HepG2 (cell line): Measurements from ENCODE around the gene TPRX1. TPM values are rescaled to one million over a fixed set of nuclear protein-coding genes. Genes with fewer than 3 reads are reported as not detected.

Source experiments
- ATAC-seq: fragments of 200-7000 bp; cut with Tn5 transposase; 3 replicates; pipeline ENCODE4 v1.9.1; 2020; ENCODE audit warnings: mild to moderate bottlenecking, moderate library complexity
- BruUV-seq: library from RNA; stranded (reverse); fragments of 400-500 nt; replicated peaks from 2 replicates; lab custom pipeline; 2021; lab: Mats Ljungman, UMichigan
- CTCF ChIA-PET: fragments of 300-600 bp; formaldehyde crosslinking; extraction: SDS; loops from one replicate; lab custom pipeline; 2021; ENCODE audit warnings: low total read pairs, inconsistent platforms, low intra/inter-chr PET ratio; lab: Yijun Ruan, JAX
- POLR2A ChIA-PET: fragments of 350-600 bp; sonication (Branson Sonifier 250); formaldehyde crosslinking; loops from one replicate; lab custom pipeline; 2020; ENCODE audit warnings: antibody characterized with exemption, inconsistent platforms; lab: Yijun Ruan, JAX
- DNase-seq: peaks from one replicate; pipeline ENCODE4 v3.0.0-alpha.2; 2015; ENCODE audit warnings: low spot score
- FAIRE-seq: peaks from 3 replicates; lab custom pipeline; 2011; peaks lifted over from hg19 to GRCh38; lab: Jason Lieb, UNC
- H2AFZ ChIP-seq: one replicate; pipeline ENCODE4 v1.6.1; 2011; ENCODE audit warnings: low read length, inconsistent platforms
- H3K27ac ChIP-seq: fragments of 300-600 bp; 3 replicates; pipeline ENCODE4 v1.8.0; 2011; ENCODE audit warnings: mixed run types, mild to moderate bottlenecking, mixed read lengths, low read length, inconsistent platforms; ENCODE audit not compliant: insufficient read depth; ENCODE audit errors: extremely low read length
- H3K27me3 ChIP-seq, 2 experiments: fragments of 200-600 bp in 1 of 2; 2 replicates in 1 of 2; 3 replicates in 1 of 2; pipeline versions ENCODE4 v1.6.0 to v1.8.0; 2011; ENCODE audit warnings: low read length in 2 of 2, mild to moderate bottlenecking in 2 of 2, moderate library complexity in 2 of 2, inconsistent platforms in 1 of 2; ENCODE audit not compliant: insufficient read depth in 2 of 2, control insufficient read depth in 1 of 2
- H3K36me3 ChIP-seq, 2 experiments: fragments of 200-600 bp in 1 of 2; replicated peaks in 1 of 2; 2 replicates in 1 of 2; 3 replicates in 1 of 2; pipeline versions ENCODE4 v1.5.1 to v1.8.0; 2011; ENCODE audit warnings: low read length in 2 of 2, inconsistent platforms in 1 of 2; ENCODE audit not compliant: insufficient read depth in 2 of 2, control insufficient read depth in 1 of 2
- H3K4me1 ChIP-seq: 2 replicates; pipeline ENCODE4 v1.5.1; 2012; ENCODE audit warnings: low read length, inconsistent platforms; ENCODE audit not compliant: insufficient read depth
- H3K4me2 ChIP-seq: 2 replicates; pipeline ENCODE4 v1.6.0; 2011; ENCODE audit warnings: low read depth, low read length, inconsistent platforms
- H3K4me3 ChIP-seq, 3 experiments: fragments of 200-600 bp in 1 of 3; sonication (generic), shearing (Covaris generic) in 1 of 3; replicated peaks in 1 of 3; 2 replicates each; pipeline ENCODE4 v1.5.1; 2011 to 2016; ENCODE audit warnings: low read length in 3 of 3, inconsistent platforms in 2 of 3, low read depth in 2 of 3, mild to moderate bottlenecking in 2 of 3, control low read depth in 1 of 3, mixed read lengths in 1 of 3; ENCODE audit not compliant: insufficient read depth in 1 of 3
- H3K79me2 ChIP-seq: one replicate; pipeline ENCODE4 v1.6.1; 2011; ENCODE audit warnings: low read length, inconsistent platforms; ENCODE audit not compliant: insufficient read depth
- H3K9ac ChIP-seq: 2 replicates; pipeline ENCODE4 v1.6.0; 2011; ENCODE audit warnings: mild to moderate bottlenecking, low read depth, low read length, inconsistent platforms; ENCODE audit not compliant: insufficient read depth
- H3K9me3 ChIP-seq: 2 replicates; pipeline ENCODE4 v1.5.1; 2012; ENCODE audit warnings: mild to moderate bottlenecking, low read length
- H4K20me1 ChIP-seq: 2 replicates; pipeline ENCODE4 v1.6.0; 2011; ENCODE audit warnings: inconsistent platforms, mild to moderate bottlenecking, low read length, moderate library complexity; ENCODE audit not compliant: insufficient read depth
- CBX5 ChIP-seq: sonication (generic); formaldehyde crosslinking; IDR thresholded peaks from 2 replicates; pipeline ENCODE4 v1.4.0; 2020; ENCODE audit warnings: missing genetic modification reagents, borderline replicate concordance
- DMAP1 ChIP-seq: IDR thresholded peaks from 2 replicates; pipeline ENCODE4 v1.6.1; 2016
- ZMYM3 ChIP-seq: sonication (generic); formaldehyde crosslinking; IDR thresholded peaks from 2 replicates; pipeline ENCODE4 v1.5.1; 2020; ENCODE audit warnings: mild to moderate bottlenecking, missing genetic modification reagents
- WGBS: methylation state at CpG from one replicate; pipeline ENCODE4 v1.1.6; 2017; ENCODE audit warnings: low lambda C conversion rate; 5-methylcytosine and 5-hydroxymethylcytosine counted together
- in situ Hi-C: cut with HindIII; loops from 2 replicates; pipeline ENCODE4 v1.10.0; 2017; ENCODE audit warnings: low pct_unique_long_range_greater_than_20kb; ENCODE audit not compliant: extremely low pct_ligation_motif_present
- intact Hi-C: fragments of 100-400 bp; cut with micrococcal nuclease; formaldehyde crosslinking; loops from one replicate; pipeline ENCODE4 v1.10.0; 2022; ENCODE audit not compliant: unreplicated experiment
- polyA plus RNA-seq, 8 experiments: library from polyadenylated mRNA; depleted of rRNA in 3 of 8; stranded (reverse) in 7 of 8; unstranded in 1 of 8; fragments of >200 nt; fragmentation: Illumina TruSeq in 4 of 8; extraction: Trizol in 4 of 8; gene quantifications; 2 replicates each; pipeline versions ENCODE4 v1.2.1 to v1.2.3, GENCODE V29; 2011 to 2016; ENCODE audit warnings: low read depth in 4 of 8, missing spikeins in 1 of 8, mixed read lengths in 1 of 8; ENCODE audit not compliant: insufficient read depth in 1 of 8
- total RNA-seq, 5 experiments: library from RNA; depleted of rRNA; stranded (reverse); fragments of >200 nt; fragmentation: Illumina TruSeq; extraction: Trizol; gene quantifications; 2 replicates each; pipeline ENCODE4 v1.2.3, GENCODE V29; 2016; ENCODE audit warnings: low read depth in 1 of 5
- TF ChIP-seq, protein P1 (sequence below): IDR thresholded peaks from 2 replicates; pipeline ENCODE4 v1.6.1; 2018; ENCODE audit warnings: missing genetic modification reagents
- TF ChIP-seq, protein P2 (sequence below): sonication (generic); formaldehyde crosslinking; IDR thresholded peaks from 2 replicates; pipeline ENCODE4 v1.4.0; 2020; ENCODE audit warnings: mild to moderate bottlenecking, low read depth, missing genetic modification reagents
- TF ChIP-seq, protein P3 (sequence below): sonication (generic); formaldehyde crosslinking; IDR thresholded peaks from 2 replicates; pipeline ENCODE4 v1.4.0; 2020; ENCODE audit warnings: mild to moderate bottlenecking, missing genetic modification reagents
- TF ChIP-seq, protein P4 (sequence below): sonication (generic); formaldehyde crosslinking; IDR thresholded peaks from 2 replicates; pipeline ENCODE4 v1.5.0; 2020; ENCODE audit warnings: mild to moderate bottlenecking, low read depth, missing genetic modification reagents, borderline replicate concordance

TPRX1 gene
- total and polyA plus RNA-seq, 2 of the 13 experiments (the other 11 are each of a cell fraction or from before 2014, with no cell fraction given) = not detected

DNA sequence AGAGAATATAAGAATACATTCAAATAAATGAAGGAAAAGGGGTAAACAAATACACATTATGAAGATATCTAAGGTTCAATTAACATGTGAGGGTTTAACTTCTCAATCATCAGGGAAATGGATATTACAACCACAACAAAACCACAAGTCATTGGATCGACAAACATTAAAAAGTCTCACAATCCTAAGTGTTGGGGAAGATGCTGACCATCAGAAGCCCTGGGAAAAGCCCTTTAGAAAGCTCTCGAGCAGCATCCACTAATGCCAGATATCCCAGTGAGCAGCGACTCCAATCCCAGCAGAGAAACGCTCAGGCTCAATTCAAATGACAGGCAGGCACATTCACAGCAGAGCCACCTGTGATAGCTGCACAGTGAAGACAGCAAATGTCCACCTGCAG lies 3.1 kb downstream of the TPRX1 start:
- BruUV-seq = no TSS peak

More for the DNA sequence above, 3.1 kb downstream of the TPRX1 start:
- FAIRE-seq (no peak), ATAC-seq (no peak), DNase-seq (no peak)
- ChIA-PET CTCF (no interaction called here), POLR2A (no interaction called here)
- in situ Hi-C loops (no loop called here), intact Hi-C loops (no loop called here)
- Histone ChIP-seq H3K9me3 (no peaks in the 10 kb centered on the region), H2AFZ (no peak overlapping the region), H3K36me3 (no peaks in the 10 kb centered on the region), H3K4me2 (no peak overlapping the region), H3K27ac (no peak overlapping the region), H3K27me3 (peaks cover 0 to 13% of the 10 kb centered on the region in 2 experiments; a peak in 2 of 5 replicates), H4K20me1 (no peaks in the 10 kb centered on the region), H3K4me1 (no peaks in the 10 kb centered on the region), H3K4me3 (no peak overlapping the region), H3K9ac (no peak overlapping the region), H3K79me2 (no peaks in the 10 kb centered on the region)
- TF ChIP-seq, protein P1, sequence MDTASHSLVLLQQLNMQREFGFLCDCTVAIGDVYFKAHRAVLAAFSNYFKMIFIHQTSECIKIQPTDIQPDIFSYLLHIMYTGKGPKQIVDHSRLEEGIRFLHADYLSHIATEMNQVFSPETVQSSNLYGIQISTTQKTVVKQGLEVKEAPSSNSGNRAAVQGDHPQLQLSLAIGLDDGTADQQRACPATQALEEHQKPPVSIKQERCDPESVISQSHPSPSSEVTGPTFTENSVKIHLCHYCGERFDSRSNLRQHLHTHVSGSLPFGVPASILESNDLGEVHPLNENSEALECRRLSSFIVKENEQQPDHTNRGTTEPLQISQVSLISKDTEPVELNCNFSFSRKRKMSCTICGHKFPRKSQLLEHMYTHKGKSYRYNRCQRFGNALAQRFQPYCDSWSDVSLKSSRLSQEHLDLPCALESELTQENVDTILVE (CRISPR knock-in tag) = no peak
- TF ChIP-seq, protein P2, sequence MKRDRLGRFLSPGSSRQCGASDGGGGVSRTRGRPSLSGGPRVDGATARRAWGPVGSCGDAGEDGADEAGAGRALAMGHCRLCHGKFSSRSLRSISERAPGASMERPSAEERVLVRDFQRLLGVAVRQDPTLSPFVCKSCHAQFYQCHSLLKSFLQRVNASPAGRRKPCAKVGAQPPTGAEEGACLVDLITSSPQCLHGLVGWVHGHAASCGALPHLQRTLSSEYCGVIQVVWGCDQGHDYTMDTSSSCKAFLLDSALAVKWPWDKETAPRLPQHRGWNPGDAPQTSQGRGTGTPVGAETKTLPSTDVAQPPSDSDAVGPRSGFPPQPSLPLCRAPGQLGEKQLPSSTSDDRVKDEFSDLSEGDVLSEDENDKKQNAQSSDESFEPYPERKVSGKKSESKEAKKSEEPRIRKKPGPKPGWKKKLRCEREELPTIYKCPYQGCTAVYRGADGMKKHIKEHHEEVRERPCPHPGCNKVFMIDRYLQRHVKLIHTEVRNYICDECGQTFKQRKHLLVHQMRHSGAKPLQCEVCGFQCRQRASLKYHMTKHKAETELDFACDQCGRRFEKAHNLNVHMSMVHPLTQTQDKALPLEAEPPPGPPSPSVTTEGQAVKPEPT (CRISPR knock-in tag) = no peak
- TF ChIP-seq ZMYM3 (CRISPR knock-in tag) = no peak
- TF ChIP-seq, protein P3, sequence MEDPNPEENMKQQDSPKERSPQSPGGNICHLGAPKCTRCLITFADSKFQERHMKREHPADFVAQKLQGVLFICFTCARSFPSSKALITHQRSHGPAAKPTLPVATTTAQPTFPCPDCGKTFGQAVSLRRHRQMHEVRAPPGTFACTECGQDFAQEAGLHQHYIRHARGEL (CRISPR knock-in tag) = no peak
- TF ChIP-seq DMAP1 (CRISPR knock-in tag) = no peak
- no peak for TF ChIP-seq CBX5
- TF ChIP-seq, protein P4, sequence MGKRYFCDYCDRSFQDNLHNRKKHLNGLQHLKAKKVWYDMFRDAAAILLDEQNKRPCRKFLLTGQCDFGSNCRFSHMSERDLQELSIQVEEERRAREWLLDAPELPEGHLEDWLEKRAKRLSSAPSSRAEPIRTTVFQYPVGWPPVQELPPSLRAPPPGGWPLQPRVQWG = no peak
- WGBS = 24% methylated on average over 2 of the region's 4 CpGs
